ENCODE results near the gene AUTS2. TPM values are rescaled to one million over a fixed set of nuclear protein-coding genes. Genes with fewer than 3 reads are reported as not detected.
A peak's percentile ranks its signal among the peaks of the same experiment; 100 is the strongest.
"Not testable (repeated sequence)": the region's sequence is repeated elsewhere in the genome, so short reads cannot be mapped to it uniquely, and the experiment has no call there.

Gene AUTS2
- total RNA-seq, 2 experiments from 2014 or later = 17.5 to 23.8 TPM

- POLR2A ChIA-PET = no interaction called here
- H3K27ac Mint-ChIP-seq = no peak overlapping the region
- no peak for ATAC-seq (ENCODE audit: low read depth)
- no peak for DNase-seq
- H3K36me3 Mint-ChIP-seq = no peaks in the 10 kb centered on the region
- H3K27me3 Mint-ChIP-seq = no peaks in the 10 kb centered on the region
- no peak overlapping the region for H3K4me3 Mint-ChIP-seq
- peaks cover 12% of the 10 kb centered on the region for H3K9me3 Mint-ChIP-seq
- H3K4me1 Mint-ChIP-seq = peaks cover 6% of the 10 kb centered on the region
Observed at GRCh38 chr7:70797109-70797514, 1198.8 kb downstream of the AUTS2 start.

GRCh38 chr7:70799841-70800405 lies 1201.6 kb downstream of the AUTS2 start:
- DNase-seq (no peak), ATAC-seq (ENCODE audit: low read depth) (no peak)
- Mint-ChIP-seq H3K4me3 (no peak overlapping the region), H3K36me3 (no peaks in the 10 kb centered on the region), H3K27me3 (no peaks in the 10 kb centered on the region), H3K27ac (no peak overlapping the region), H3K9me3 (peaks cover 14% of the 10 kb centered on the region), H3K4me1 (peaks cover 6% of the 10 kb centered on the region)
- POLR2A ChIA-PET = no interaction called here

GRCh38 chr7:70805360-70805759 lies 1207.1 kb downstream of the AUTS2 start:
- Mint-ChIP-seq H3K27me3 (peaks cover 3% of the 10 kb centered on the region), H3K36me3 (no peaks in the 10 kb centered on the region), H3K4me1 (peaks cover 4% of the 10 kb centered on the region), H3K4me3 (no peak overlapping the region), H3K9me3 (peaks cover 9% of the 10 kb centered on the region), H3K27ac (no peak overlapping the region)
- ATAC-seq (ENCODE audit: low read depth) (no peak), DNase-seq (no peak)
- POLR2A ChIA-PET = no interaction called here

DNA sequence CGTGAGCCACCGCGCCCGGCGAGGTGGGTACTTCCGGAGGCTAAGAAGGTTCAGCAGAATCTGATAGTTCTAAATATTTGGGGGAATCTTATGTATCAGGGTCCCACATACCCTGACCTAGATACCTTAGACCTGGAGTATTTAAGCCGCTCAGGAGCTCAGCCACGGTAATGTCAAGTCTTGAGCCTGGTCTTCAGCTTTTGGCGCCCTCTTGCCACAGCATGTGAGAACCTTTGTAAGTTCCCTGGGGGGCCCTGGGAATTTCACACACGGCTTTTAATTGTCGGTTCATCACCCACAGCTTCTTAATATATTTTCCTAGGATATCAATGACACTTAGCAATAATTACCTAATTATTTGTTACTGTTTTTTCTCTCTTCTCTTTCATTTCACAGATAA lies 1209.4 kb downstream of the AUTS2 start:
- no peak overlapping the region for H3K27ac Mint-ChIP-seq
- POLR2A ChIA-PET = no interaction called here

DNA sequence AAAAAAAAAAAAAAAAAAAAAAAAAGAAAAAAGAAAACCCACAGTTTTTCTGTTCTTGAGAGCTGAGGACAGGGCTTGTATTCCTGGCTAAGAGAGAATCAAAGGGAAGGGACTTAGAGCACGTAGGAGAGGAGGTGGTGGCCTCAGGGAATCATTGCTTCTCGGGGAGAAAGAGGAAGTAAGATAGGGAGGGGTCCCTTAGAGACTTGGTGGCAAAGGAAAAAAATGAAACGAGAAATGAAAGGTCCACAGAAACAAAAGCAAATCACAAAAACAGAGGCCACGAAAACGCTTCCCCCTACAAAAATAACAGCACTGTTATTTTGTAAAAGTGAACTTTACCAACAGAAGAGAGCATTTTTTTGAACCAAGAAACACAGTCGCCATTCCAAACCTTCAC lies 1210.6 kb downstream of the AUTS2 start:
- peaks cover 3% of the 10 kb centered on the region for H3K9me3 Mint-ChIP-seq
- H3K27me3 Mint-ChIP-seq = peaks cover 3% of the 10 kb centered on the region
- no peak for DNase-seq
- ATAC-seq (ENCODE audit: low read depth) = no peak
- H3K4me3 Mint-ChIP-seq = no peak overlapping the region
- H3K4me1 Mint-ChIP-seq = peaks cover 4% of the 10 kb centered on the region
- no peak overlapping the region for H3K27ac Mint-ChIP-seq
- no peaks in the 10 kb centered on the region for H3K36me3 Mint-ChIP-seq
- POLR2A ChIA-PET = interaction anchor here (0.6 kb wide), 1 partner anchor 1738 kb away, joined by 3 read pairs; no protein-coding TSS in a partner anchor

More for the DNA sequence above, 1209.4 kb downstream of the AUTS2 start:
- Mint-ChIP-seq H3K4me1 (peaks cover 4% of the 10 kb centered on the region), H3K27me3 (peaks cover 3% of the 10 kb centered on the region), H3K4me3 (no peak overlapping the region), H3K9me3 (peaks cover 4% of the 10 kb centered on the region), H3K36me3 (no peaks in the 10 kb centered on the region)
- ATAC-seq (ENCODE audit: low read depth) (no peak), DNase-seq (no peak)

- peaks cover 3% of the 10 kb centered on the region for H3K9me3 Mint-ChIP-seq
- POLR2A ChIA-PET = no interaction called here
- no peaks in the 10 kb centered on the region for H3K36me3 Mint-ChIP-seq
- no peak for DNase-seq
- no peak overlapping the region for H3K27ac Mint-ChIP-seq
- no peak for ATAC-seq (ENCODE audit: low read depth)
- peaks cover 3% of the 10 kb centered on the region for H3K27me3 Mint-ChIP-seq
- H3K4me3 Mint-ChIP-seq = no peak overlapping the region
- peaks cover 4% of the 10 kb centered on the region for H3K4me1 Mint-ChIP-seq
Observed at GRCh38 chr7:70810558-70811139, 1212.4 kb downstream of the AUTS2 start.

- Mint-ChIP-seq H3K36me3 (no peaks in the 10 kb centered on the region), H3K27me3 (peaks cover 3% of the 10 kb centered on the region), H3K27ac (no peak overlapping the region), H3K4me1 (peaks cover 4% of the 10 kb centered on the region), H3K4me3 (no peak overlapping the region), H3K9me3 (no peaks in the 10 kb centered on the region)
- ATAC-seq (ENCODE audit: low read depth) = no peak
- POLR2A ChIA-PET = no interaction called here
- DNase-seq = no peak
Observed at GRCh38 chr7:70812511-70812910, 1214.2 kb downstream of the AUTS2 start.

DNA sequence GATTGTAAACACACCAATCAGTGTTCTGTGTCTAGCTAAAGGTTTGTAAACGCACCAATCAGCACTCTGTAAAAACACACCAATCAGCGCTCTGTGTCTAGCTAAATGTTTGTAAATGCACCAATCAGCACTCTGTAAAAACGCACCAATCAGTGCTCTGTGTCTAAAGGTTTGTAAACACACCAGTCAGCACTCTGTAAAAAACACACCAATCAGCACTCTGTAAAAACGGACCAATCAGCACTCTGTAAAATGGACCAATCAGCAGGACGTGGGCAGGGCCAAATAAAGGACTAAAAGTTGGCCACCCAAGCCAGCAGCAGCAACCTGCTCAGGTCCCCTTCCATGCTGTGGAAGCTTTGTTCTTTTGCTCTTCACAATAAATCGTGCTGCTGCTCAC lies 1224.2 kb downstream of the AUTS2 start:
- H3K27ac Mint-ChIP-seq; H3K9me3 Mint-ChIP-seq; POLR2A ChIA-PET; ATAC-seq (ENCODE audit: low read depth); H3K4me3 Mint-ChIP-seq; H3K4me1 Mint-ChIP-seq; H3K36me3 Mint-ChIP-seq; DNase-seq; H3K27me3 Mint-ChIP-seq: not testable (repeated sequence)

GRCh38 chr7:70829221-70830059 lies 1231.2 kb downstream of the AUTS2 start:
- DNase-seq = peak; percentile 64
- no peak overlapping the region for H3K27ac Mint-ChIP-seq
- peaks cover 9% of the 10 kb centered on the region for H3K27me3 Mint-ChIP-seq
- ATAC-seq (ENCODE audit: low read depth) = peak; percentile 65
- H3K4me3 Mint-ChIP-seq = peak overlapping the region; percentile 48
- POLR2A ChIA-PET = no interaction called here
- no peaks in the 10 kb centered on the region for H3K36me3 Mint-ChIP-seq
- H3K4me1 Mint-ChIP-seq = peaks cover 4% of the 10 kb centered on the region
- peaks cover 1% of the 10 kb centered on the region for H3K9me3 Mint-ChIP-seq

DNA sequence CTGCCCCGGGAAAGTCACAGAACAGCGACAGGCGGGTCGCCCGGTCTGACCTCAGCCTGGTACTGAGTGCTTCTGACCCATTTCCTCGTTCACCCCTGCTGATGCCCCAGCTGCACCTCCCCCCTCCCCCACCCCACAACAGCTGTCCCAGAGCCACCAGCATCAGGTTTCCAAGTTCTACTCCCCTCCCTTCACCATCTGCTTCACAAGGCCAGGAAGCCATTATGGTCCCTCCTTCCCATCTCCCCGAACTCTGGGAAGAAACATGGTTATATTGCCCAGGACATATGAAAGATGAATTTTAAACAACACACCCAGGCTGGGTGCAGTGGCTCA lies 1231.8 kb downstream of the AUTS2 start:
- H3K4me3 Mint-ChIP-seq = no peak overlapping the region
- peaks cover 9% of the 10 kb centered on the region for H3K27me3 Mint-ChIP-seq
- H3K36me3 Mint-ChIP-seq = no peaks in the 10 kb centered on the region
- H3K4me1 Mint-ChIP-seq = peaks cover 4% of the 10 kb centered on the region
- H3K27ac Mint-ChIP-seq = no peak overlapping the region
- DNase-seq = no peak
- peaks cover 1% of the 10 kb centered on the region for H3K9me3 Mint-ChIP-seq
- no peak for ATAC-seq (ENCODE audit: low read depth)
- POLR2A ChIA-PET = no interaction called here

DNA sequence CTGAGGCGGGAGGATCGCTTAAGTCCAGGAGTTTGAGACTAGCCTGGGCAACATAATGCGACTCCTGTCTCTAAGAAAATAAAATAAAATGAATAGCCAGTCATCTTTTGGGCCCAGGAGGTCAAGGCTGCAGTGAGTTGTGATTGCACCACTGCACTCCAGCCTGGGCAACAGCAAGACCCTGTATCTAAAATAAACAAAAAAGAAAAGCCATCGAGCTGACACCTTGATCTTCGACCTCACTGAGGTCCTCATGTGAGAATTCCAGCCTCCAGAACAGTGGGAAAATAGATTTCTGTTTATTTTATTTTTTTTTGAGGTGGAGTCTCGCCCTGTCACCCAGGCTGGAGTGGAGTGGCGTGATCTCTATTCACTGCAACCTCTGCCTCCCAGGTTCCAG lies 1232.2 kb downstream of the AUTS2 start:
- H3K36me3 Mint-ChIP-seq = no peaks in the 10 kb centered on the region
- no peak for ATAC-seq (ENCODE audit: low read depth)
- no peak for DNase-seq
- H3K9me3 Mint-ChIP-seq = peaks cover 1% of the 10 kb centered on the region
- H3K4me3 Mint-ChIP-seq = no peak overlapping the region
- no peak overlapping the region for H3K27ac Mint-ChIP-seq
- H3K27me3 Mint-ChIP-seq = peaks cover 9% of the 10 kb centered on the region
- peaks cover 4% of the 10 kb centered on the region for H3K4me1 Mint-ChIP-seq
- POLR2A ChIA-PET = no interaction called here

- Mint-ChIP-seq H3K9me3 (no peaks in the 10 kb centered on the region), H3K27ac (no peak overlapping the region), H3K4me3 (no peak overlapping the region), H3K4me1 (peaks cover 4% of the 10 kb centered on the region), H3K36me3 (no peaks in the 10 kb centered on the region), H3K27me3 (peaks cover 9% of the 10 kb centered on the region)
- DNase-seq (no peak), ATAC-seq (ENCODE audit: low read depth) (no peak)
- POLR2A ChIA-PET = no interaction called here
Observed at GRCh38 chr7:70833726-70834125, 1235.5 kb downstream of the AUTS2 start.

- Mint-ChIP-seq H3K4me1 (peaks cover 1% of the 10 kb centered on the region), H3K9me3 (peaks cover 1% of the 10 kb centered on the region), H3K27me3 (peaks cover 8% of the 10 kb centered on the region), H3K36me3 (no peaks in the 10 kb centered on the region), H3K27ac (no peak overlapping the region), H3K4me3 (no peak overlapping the region)
- no peak for ATAC-seq (ENCODE audit: low read depth)
- no peak for DNase-seq
- POLR2A ChIA-PET = no interaction called here
Observed at GRCh38 chr7:70834424-70834823, 1236.1 kb downstream of the AUTS2 start.

DNA sequence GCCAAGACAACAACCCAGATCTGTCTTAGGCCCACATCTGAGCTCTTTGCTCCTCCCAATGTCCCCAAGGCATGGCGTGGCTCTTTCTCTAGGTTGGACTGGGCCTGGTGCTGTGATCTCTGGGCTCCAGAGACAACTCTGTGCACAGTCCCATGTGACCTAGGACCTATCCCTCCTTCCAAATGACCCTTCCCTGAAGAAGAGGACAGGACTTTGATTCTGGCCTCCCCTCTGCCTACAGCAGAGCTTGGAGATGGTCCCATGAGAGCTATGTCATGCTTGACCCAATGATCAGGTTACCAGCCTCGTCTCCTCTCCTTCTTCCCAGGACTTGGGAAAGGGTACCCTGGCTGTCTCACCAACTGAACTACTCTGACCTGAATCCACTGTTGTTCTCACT lies 1237.4 kb downstream of the AUTS2 start:
- H3K4me1 Mint-ChIP-seq = no peaks in the 10 kb centered on the region
- no peaks in the 10 kb centered on the region for H3K27me3 Mint-ChIP-seq
- POLR2A ChIA-PET = no interaction called here
- no peaks in the 10 kb centered on the region for H3K36me3 Mint-ChIP-seq
- no peak overlapping the region for H3K27ac Mint-ChIP-seq
- no peak overlapping the region for H3K4me3 Mint-ChIP-seq
- peaks cover 2% of the 10 kb centered on the region for H3K9me3 Mint-ChIP-seq
- ATAC-seq (ENCODE audit: low read depth) = no peak
- no peak for DNase-seq

Data from activated naive CD8-positive, alpha-beta T cell treated with anti-CD3 and anti-CD28 coated beads, Interleukin-2, amount 10 ng/mL, durations not matched to agents 7 days and 5 days (primary cell).